ENCODE results near the gene TDRD15. TPM values are rescaled to one million over a fixed set of nuclear protein-coding genes. Genes with fewer than 3 reads are reported as not detected.

TDRD15 gene
- polyA plus RNA-seq (not detected in 3 replicates), polyA minus RNA-seq (not detected in 3 replicates)
- not detected for polyA plus RNA-seq (2011; ENCODE audit: low read depth)
- not detected in 2 replicates for polyA plus RNA-seq (2011; cell fraction: cytosol; rRNA removed)
- not detected in 2 replicates for polyA plus RNA-seq (2011; cell fraction: nucleus; rRNA removed)
- not detected in 2 replicates for polyA plus RNA-seq (2012; ENCODE audit: low replicate concordance)
- polyA minus RNA-seq (2011; cell fraction: cytosol; rRNA and poly(A)+ RNA removed), result not detected
- not detected in 2 replicates for polyA minus RNA-seq (2011; cell fraction: nucleus; rRNA and poly(A)+ RNA removed)

DNA sequence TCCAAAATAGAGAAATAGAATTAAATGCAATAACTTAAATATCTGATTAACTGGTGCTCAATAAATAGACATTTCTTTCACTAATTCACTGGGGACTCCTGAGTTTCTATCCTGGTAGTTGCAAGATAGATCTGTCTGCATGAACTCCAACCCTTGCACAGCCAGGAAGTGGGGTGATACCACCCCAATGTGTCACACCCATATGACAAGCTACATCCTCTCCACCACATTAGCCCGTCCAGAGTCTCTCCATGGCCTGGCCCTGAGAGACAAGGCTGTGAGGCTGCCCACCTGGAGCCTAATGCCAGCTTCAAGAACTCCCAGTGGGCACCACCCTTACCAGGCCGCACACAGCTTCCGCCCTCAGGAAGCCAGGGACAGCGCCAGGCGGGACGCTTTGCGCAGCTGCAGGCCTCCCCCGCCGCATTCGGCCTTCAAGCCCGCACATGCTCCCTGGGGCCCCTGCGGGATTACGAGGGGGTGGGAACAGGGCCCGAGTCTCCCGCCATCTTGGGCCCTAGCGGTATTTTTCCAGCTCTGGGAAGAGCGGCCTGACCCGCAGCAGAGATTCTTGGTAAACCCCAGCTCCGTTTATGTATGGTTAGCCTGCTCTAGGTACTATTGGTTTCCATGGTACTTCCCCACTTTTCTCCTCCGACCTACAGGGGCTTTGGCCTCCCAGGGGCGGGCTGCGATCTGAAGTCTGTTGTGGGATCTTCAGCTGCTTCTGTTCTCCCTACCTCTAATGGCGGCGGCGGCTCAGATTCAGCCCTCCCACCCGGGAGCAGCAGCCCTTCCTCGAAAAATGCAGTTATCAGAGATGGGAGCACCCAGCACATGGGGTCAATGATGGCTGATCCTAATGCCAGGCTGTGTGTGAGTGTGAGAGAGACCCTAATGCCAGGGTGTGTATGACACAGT, at the start of gene TDRD15:
TSS of gene TDRD15 (plus strand) at position 496 of the 921 bp plus-strand sequence. CDS start 13,500 bp downstream, outside the sequence.
- no peak within 1 kb of the TSS for H3K4me2 ChIP-seq (ENCODE audit: control insufficient read depth, extremely low read depth, insufficient read depth, low read depth, low read length)
- no peaks in the 10 kb centered on the region for H3K27me3 ChIP-seq (ENCODE audit: control insufficient read depth, extremely low read depth, insufficient read depth, low read length)
- no peak within 1 kb of the TSS for H2AFZ ChIP-seq (ENCODE audit: control insufficient read depth, low read length)
- no peaks in the 10 kb centered on the region for H3K9me3 ChIP-seq (ENCODE audit: control insufficient read depth, low read depth, low read length)
- no peaks in the 10 kb centered on the region for H3K36me3 ChIP-seq (ENCODE audit: control insufficient read depth in 2 of 2, extremely low read depth in 1 of 2, insufficient read depth in 2 of 2, low read length in 2 of 2)
- no peaks in the 10 kb centered on the region for H4K20me1 ChIP-seq (ENCODE audit: control insufficient read depth, extremely low read depth, insufficient read depth, low read length)
- H3K4me1 ChIP-seq (ENCODE audit: control insufficient read depth, extremely low read depth, insufficient read depth, low read length), result no peaks in the 10 kb centered on the region
- no peak within 1 kb of the TSS for H3K9ac ChIP-seq (ENCODE audit: control insufficient read depth, extremely low read depth, insufficient read depth, low read length)
- TF ChIP-seq, protein P1, sequence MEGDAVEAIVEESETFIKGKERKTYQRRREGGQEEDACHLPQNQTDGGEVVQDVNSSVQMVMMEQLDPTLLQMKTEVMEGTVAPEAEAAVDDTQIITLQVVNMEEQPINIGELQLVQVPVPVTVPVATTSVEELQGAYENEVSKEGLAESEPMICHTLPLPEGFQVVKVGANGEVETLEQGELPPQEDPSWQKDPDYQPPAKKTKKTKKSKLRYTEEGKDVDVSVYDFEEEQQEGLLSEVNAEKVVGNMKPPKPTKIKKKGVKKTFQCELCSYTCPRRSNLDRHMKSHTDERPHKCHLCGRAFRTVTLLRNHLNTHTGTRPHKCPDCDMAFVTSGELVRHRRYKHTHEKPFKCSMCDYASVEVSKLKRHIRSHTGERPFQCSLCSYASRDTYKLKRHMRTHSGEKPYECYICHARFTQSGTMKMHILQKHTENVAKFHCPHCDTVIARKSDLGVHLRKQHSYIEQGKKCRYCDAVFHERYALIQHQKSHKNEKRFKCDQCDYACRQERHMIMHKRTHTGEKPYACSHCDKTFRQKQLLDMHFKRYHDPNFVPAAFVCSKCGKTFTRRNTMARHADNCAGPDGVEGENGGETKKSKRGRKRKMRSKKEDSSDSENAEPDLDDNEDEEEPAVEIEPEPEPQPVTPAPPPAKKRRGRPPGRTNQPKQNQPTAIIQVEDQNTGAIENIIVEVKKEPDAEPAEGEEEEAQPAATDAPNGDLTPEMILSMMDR (optimal IDR thresholded peaks at IDR 0.05 in 1 of 3, IDR thresholded peaks at IDR 0.05 in 1 of 3, conservative IDR thresholded peaks at IDR 0.05 in 1 of 3; ENCODE audit: extremely low read depth in 1 of 3, insufficient read depth in 2 of 3, low read length in 3 of 3), result no peak
- no peak for TF ChIP-seq EZH2 (IDR thresholded peaks at IDR 0.05; ENCODE audit: low read length)
- H3K27ac ChIP-seq (ENCODE audit: control insufficient read depth, insufficient read depth, low read length), result no peak within 1 kb of the TSS
- H3K79me2 ChIP-seq (ENCODE audit: control insufficient read depth, insufficient read depth, low read length), result no peaks in the 10 kb centered on the region
- no peaks in the 10 kb centered on the region for H3K9me1 ChIP-seq (ENCODE audit: control insufficient read depth, extremely low read depth, insufficient read depth, low read length)
- no peak for DNase-seq (ENCODE audit: low read depth, low spot score)
- no peak for FAIRE-seq
- H3K4me3 ChIP-seq (ENCODE audit: control insufficient read depth in 2 of 3, extremely low read depth in 1 of 3, insufficient read depth in 2 of 3, low read depth in 1 of 3, low read length in 3 of 3), result no peak within 1 kb of the TSS
- dilution Hi-C loops (cut with MboI; ENCODE audit: extremely low pct_ligation_motif_present, low sequenced_read_pairs), result no loop called here

DNA sequence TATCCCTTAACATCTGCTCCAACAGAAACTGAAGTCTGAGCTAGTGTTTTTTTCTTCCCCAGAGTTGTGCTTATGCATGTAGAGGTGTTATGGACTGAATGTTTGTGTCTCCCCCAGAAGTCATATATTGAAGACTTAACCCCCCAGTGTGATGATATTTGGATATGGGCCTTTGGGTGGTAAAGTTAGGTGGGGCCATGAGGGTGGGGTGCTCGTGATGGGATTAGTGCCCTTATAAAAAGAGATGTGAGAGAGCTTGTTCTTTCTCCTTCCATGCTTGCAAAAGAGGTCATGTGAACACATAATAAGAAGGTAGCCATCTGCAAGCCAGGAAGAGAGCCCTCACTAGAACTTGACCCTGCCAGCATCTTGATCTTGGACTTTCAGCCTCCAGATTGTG, 45.5 kb upstream of the TDRD15 start:
- dilution Hi-C loops (cut with MboI; ENCODE audit: extremely low pct_ligation_motif_present, low sequenced_read_pairs), result no loop called here
- H3K4me3 ChIP-seq (ENCODE audit: control insufficient read depth in 2 of 3, extremely low read depth in 1 of 3, insufficient read depth in 2 of 3, low read depth in 1 of 3, low read length in 3 of 3), result no peak overlapping the region
- H3K79me2 ChIP-seq (ENCODE audit: control insufficient read depth, insufficient read depth, low read length), result no peaks in the 10 kb centered on the region
- no peak overlapping the region for H3K4me2 ChIP-seq (ENCODE audit: control insufficient read depth, extremely low read depth, insufficient read depth, low read depth, low read length)
- H3K27me3 ChIP-seq (ENCODE audit: control insufficient read depth, extremely low read depth, insufficient read depth, low read length), result no peaks in the 10 kb centered on the region
- H3K27ac ChIP-seq (ENCODE audit: control insufficient read depth, insufficient read depth, low read length), result no peak overlapping the region
- no peak overlapping the region for H2AFZ ChIP-seq (ENCODE audit: control insufficient read depth, low read length)
- DNase-seq (ENCODE audit: low read depth, low spot score), result no peak
- no peak for FAIRE-seq
- no peaks in the 10 kb centered on the region for H3K4me1 ChIP-seq (ENCODE audit: control insufficient read depth, extremely low read depth, insufficient read depth, low read length)
- no peaks in the 10 kb centered on the region for H4K20me1 ChIP-seq (ENCODE audit: control insufficient read depth, extremely low read depth, insufficient read depth, low read length)
- TF ChIP-seq EZH2 (IDR thresholded peaks at IDR 0.05; ENCODE audit: low read length), result no peak
- TF ChIP-seq, protein P1 (optimal IDR thresholded peaks at IDR 0.05 in 1 of 3, IDR thresholded peaks at IDR 0.05 in 1 of 3, conservative IDR thresholded peaks at IDR 0.05 in 1 of 3; ENCODE audit: extremely low read depth in 1 of 3, insufficient read depth in 2 of 3, low read length in 3 of 3), result no peak
- no peaks in the 10 kb centered on the region for H3K9me1 ChIP-seq (ENCODE audit: control insufficient read depth, extremely low read depth, insufficient read depth, low read length)
- H3K36me3 ChIP-seq (ENCODE audit: control insufficient read depth in 2 of 2, extremely low read depth in 1 of 2, insufficient read depth in 2 of 2, low read length in 2 of 2), result no peaks in the 10 kb centered on the region
- H3K9ac ChIP-seq (ENCODE audit: control insufficient read depth, extremely low read depth, insufficient read depth, low read length), result no peak overlapping the region
- H3K9me3 ChIP-seq (ENCODE audit: control insufficient read depth, low read depth, low read length), result no peaks in the 10 kb centered on the region

All from keratinocyte (primary cell).